AG09319 (cell line): ENCODE results near the gene HIF1AN.

Source experiments
- DNase-seq: peaks from one replicate; pipeline ENCODE4 v3.0.0-alpha.2; 2010; ENCODE audit warnings: low read depth; ENCODE audit errors: extremely low read depth
- TF ChIP-seq, protein P1 (sequence below): IDR thresholded peaks from 2 replicates; pipeline ENCODE4 v1.5.1; 2011; ENCODE audit warnings: low read depth, mild to moderate bottlenecking, inconsistent platforms, low read length, moderate library complexity

HIF1AN gene

GRCh38 chr10:100551738-100552137, 16.0 kb downstream of the HIF1AN start:
- DNase-seq = no peak
- TF ChIP-seq, protein P1, sequence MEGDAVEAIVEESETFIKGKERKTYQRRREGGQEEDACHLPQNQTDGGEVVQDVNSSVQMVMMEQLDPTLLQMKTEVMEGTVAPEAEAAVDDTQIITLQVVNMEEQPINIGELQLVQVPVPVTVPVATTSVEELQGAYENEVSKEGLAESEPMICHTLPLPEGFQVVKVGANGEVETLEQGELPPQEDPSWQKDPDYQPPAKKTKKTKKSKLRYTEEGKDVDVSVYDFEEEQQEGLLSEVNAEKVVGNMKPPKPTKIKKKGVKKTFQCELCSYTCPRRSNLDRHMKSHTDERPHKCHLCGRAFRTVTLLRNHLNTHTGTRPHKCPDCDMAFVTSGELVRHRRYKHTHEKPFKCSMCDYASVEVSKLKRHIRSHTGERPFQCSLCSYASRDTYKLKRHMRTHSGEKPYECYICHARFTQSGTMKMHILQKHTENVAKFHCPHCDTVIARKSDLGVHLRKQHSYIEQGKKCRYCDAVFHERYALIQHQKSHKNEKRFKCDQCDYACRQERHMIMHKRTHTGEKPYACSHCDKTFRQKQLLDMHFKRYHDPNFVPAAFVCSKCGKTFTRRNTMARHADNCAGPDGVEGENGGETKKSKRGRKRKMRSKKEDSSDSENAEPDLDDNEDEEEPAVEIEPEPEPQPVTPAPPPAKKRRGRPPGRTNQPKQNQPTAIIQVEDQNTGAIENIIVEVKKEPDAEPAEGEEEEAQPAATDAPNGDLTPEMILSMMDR = no peak

DNA sequence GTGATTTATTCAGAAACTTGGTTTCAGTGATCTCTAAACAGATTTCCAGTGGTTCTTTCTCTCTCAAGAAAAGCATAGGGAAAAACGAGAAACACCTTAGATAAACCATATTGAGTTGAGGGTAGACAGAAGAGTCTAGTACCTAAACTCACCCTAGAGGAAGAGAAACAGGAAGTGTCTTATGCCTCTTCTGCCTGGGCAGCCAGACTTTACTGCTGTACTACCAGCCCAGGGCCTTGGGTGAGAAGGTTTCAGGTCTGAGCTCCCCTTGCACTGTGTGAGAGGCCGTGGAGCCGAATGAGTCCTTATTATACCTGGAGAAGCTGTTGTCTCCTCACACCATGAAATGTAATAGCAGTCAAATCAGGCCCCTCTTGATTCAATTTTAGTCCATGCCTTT, 18.2 kb downstream of the HIF1AN start:
- TF ChIP-seq, protein P1 = no peak
- no peak for DNase-seq

DNA sequence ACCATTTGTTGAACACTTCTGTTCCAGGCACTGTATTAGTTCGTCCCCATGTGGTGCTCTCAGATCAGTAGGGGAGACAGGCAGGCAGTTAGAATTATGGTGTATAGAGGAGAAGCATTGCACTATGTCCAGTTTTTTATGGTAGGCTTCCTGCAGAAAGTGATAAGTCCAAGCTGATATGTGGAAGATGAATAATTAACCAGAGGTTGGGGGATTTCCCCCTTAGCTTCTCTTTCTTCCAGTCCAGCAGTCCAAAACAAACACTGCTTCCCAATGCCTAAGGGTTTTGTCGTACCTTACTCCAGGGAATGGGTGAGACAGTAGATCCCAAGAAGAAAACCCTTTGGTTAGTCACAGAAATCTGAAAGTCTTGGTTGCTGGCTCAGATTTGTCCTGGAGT, 19.2 kb downstream of the HIF1AN start:
- TF ChIP-seq, protein P1 = no peak
- no peak for DNase-seq

GRCh38 chr10:100560248-100560647, 24.5 kb downstream of the HIF1AN start:
- no peak for DNase-seq
- TF ChIP-seq, protein P1 = no peak

DNA sequence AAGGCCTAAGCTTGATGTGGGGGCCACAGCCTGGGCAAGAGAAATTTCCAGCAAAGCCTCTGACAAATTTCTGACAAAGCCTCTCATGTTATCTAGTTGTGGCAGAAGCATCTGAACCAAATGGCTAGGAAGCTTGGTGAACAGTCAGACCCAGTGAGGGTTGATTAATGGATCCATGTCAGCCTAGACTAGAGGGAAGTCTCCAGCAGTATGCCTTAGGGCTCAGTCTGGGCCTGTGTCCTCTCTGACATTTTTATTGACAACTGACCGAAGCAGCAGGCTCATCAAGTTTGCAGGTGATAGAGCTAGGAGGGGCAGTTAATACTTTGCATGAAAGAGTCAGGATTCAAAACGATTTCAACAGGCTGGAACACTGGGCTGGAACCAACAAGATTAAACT, 25.3 kb downstream of the HIF1AN start:
- DNase-seq = no peak
- TF ChIP-seq, protein P1 = no peak

GRCh38 chr10:100562008-100562672, 26.4 kb downstream of the HIF1AN start:
- DNase-seq = no peak
- TF ChIP-seq, protein P1 = peak; percentile 58

- TF ChIP-seq, protein P1 = no peak
Measured at GRCh38 chr10:100565206-100565985, 29.7 kb downstream of the HIF1AN start.

More at GRCh38 chr10:100565206-100565985, 29.7 kb downstream of the HIF1AN start:
- no peak for DNase-seq
